ENCODE data around the gene TSSC4.

Gene TSSC4

DNA sequence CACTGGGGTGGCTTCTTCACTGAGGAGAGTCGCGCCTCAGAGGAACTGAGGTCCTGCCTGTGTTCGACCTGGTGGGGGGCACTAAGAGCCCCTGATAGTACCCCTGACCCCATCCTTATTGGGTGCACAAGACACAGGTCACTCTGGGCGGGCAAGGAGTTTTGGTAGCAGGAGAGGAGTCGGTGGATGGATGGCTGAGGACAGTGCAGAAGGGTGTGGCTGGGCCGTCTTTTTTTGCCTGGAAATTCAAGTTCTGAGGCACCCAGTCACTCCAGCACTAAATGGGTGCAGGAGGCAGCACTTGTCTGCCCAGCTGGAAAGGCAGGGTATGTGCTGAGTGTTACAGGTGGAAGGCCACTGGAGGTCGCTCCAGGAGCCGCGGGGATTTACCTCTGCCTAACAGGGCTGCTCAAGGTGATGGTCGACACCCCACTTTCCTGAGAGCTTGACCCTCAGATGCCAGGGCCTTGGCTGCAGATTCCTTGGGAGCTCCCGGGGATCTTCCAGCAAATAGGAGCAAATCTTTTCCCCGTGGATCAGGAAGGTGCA lies 960 bp downstream of the TSSC4 start:
- no peak for DNase-seq (ENCODE audit: low read depth)

GRCh38 chr11:2402106-2402505 lies 1.6 kb downstream of the TSSC4 start:
- no peak for DNase-seq (ENCODE audit: low read depth)

GRCh38 chr11:2402890-2403645 lies 2.5 kb downstream of the TSSC4 start:
- no peak for DNase-seq (ENCODE audit: low read depth)

DNA sequence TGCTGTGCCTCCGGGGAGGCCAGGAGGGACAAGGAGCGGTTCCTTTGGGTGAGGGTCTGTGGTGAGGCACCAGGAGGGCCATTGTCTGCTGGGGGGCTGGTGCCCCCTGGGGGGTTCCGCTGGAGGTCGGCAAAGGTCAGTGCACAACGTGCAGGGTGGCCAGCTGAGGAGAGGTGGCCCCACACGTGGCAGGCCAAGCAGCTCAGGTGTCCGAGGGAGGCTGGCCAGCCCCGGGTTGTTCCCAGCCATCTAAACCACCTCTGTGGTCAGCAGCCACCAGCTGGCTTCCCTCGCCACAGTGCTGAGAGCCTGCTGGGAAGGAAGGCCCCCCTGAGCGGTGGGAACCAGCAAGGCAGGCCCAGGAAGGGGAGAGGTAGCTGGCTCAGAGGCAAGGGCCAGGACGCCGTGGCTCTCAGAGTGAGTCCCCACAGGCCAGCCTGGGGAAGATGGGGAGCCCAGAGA lies 4.2 kb downstream of the TSSC4 start:
- no peak for DNase-seq (ENCODE audit: low read depth)

- DNase-seq (ENCODE audit: low read depth): no peak
Measured at GRCh38 chr11:2406451-2406850, 5.9 kb downstream of the TSSC4 start.

GRCh38 chr11:2406878-2407410 lies 6.4 kb downstream of the TSSC4 start:
- DNase-seq (ENCODE audit: low read depth): no peak

GRCh38 chr11:2408671-2409070 lies 8.1 kb downstream of the TSSC4 start:
- no peak for DNase-seq (ENCODE audit: low read depth)

- DNase-seq (ENCODE audit: low read depth): no peak
Measured at GRCh38 chr11:2409126-2409525, 8.6 kb downstream of the TSSC4 start.

- no peak for DNase-seq (ENCODE audit: low read depth)
Measured at GRCh38 chr11:2409611-2410468, 9.3 kb downstream of the TSSC4 start.

DNA sequence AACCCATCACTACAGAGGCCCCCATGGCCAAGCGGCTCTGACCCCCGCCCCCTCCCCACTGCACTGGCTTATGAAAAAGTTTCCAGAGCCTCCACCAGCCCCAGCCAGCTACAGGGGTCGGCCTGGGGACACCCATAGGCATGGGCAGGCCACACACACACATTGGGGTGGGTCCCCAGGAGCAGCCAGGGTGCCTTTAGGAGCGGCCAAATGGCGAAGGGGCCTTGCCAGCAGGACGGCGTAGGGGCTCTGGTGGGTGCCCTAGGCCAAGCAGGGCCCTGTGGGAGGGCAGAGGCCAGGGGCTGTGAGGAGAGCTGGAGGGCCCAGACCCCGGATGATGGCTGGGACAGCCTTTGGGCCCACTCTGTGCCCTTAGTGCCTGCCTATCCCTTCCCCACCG lies 10.1 kb downstream of the TSSC4 start:
- DNase-seq (ENCODE audit: low read depth): no peak

- DNase-seq (ENCODE audit: low read depth): no peak
Measured at GRCh38 chr11:2411446-2412305, 11.1 kb downstream of the TSSC4 start.

GRCh38 chr11:2412323-2412722 lies 11.8 kb downstream of the TSSC4 start:
- DNase-seq (ENCODE audit: low read depth): no peak

DNA sequence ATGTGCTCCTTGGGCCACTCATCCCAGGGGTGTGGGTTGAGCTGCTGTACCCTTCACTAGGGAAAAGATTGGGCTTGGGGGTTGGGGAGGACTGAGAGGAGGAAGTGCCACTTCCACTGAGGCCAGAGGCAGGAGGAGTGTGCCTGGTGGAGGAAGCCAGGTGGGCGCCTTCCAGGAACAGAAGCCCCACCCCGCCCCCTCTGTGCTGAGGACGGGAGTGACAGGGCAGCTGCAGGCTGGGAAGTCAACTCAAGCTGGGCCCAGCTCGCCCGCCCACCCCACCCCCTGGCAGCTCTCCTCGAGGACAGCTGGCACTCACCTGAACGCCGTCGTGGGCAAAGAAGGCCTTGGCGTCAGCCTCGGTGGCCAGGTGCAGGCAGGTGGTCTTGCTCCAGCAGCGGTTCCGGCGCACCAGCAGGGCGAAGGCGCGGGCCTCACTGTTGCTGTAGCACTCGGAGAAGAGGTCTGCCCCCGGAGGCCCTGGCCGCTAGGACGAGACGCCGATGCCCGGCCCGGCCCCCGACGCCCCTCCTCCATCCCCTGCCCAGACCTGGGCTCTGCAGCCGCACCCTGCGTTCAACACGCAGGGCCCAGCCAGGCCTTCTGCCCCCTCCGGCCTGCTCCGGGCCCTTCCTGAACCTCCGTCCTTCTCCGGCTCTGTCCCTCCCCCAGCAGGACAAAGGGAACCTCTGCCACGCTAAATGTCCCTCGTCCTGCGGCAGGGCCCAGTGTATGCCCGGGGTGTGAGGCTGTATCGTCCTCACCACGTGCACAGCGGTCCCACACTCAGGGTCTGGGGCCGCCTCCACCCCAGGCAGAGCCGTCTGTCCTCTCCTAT lies 13.4 kb downstream of the TSSC4 start:
- DNase-seq (ENCODE audit: low read depth): no peak

- no peak for DNase-seq (ENCODE audit: low read depth)
Measured at GRCh38 chr11:2414616-2415015, 14.1 kb downstream of the TSSC4 start.

DNA sequence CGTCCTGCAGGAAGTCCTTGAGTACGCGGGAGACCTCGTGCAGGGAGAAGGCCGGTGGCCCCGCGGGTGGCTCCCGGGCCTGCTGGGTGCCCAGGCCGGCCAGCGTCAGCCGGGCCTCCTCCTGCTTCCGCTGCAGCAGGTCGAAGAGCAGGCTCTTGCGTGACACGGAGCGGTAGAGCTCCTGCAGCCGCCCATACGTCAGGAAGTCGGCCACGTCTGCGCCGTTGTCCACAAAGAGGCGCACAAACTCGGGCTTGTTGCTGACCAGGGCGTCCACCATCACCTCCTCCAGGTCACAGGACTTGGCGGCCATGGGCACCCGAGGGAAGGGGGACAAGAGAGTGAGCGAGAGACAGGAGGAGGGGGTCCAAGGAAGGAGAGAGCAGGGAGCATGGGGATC lies 14.6 kb downstream of the TSSC4 start:
- no peak for DNase-seq (ENCODE audit: low read depth)

- no peak for DNase-seq (ENCODE audit: low read depth)
Measured at GRCh38 chr11:2415601-2416380, 15.2 kb downstream of the TSSC4 start.

DNA sequence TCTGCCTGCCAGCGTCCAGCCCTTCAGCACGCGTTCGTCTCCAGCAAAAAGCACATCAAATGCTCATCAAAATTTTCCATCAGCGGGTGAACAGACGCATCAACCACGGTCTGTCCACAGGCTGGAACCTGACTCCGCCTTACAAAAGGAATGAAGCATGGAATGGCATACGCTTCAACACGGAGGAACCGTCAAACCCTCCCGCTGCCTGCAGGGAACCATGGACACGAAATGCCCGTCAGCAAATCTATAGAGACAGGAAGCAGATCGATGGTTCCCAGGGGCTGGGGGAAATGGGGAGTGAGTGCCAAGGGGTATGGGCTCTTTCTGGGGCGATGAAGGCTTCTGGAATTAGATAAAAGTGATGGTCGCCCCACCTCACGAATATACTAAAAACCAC lies 16.2 kb downstream of the TSSC4 start:
- DNase-seq (ENCODE audit: low read depth): no peak

DNA sequence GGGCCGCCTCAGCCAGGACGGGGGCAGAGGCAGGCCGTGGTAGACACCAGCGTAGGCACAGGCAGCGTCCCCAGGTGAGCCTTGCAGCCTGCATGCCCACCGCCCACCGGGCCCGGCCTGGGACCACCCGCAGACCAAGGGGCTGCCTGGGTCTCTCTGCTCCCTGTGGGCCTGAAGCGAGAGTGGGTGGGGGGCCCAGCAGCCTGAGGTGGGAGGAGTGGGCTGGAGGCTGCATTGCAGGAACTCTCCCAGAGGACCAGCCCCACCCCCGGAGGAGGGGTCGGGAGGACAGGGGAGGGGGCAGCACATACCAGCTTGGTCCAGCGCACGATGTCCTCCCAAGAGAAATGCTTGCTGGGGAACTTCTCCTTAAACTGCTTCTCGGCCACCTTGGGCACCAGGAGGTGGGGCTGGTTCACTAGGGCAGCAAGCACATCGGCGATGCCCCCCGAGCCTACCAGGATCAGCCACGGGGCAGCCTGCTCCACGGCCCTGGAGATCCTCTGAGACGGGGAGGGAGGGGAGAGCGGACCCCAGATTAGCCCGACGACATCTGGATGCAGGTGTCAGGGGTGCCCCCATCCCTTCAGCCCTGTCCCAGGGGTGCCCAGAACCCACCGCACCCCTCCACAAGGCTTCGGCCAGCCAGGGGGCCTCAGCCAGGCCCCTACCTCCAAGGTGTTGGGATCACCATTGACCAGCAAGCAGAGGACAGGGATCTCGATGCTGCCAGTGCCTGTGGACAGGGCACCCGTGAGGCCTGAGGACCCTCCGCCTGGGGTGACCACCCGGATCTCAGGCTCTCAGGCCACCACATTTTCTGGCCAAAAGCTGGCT lies 17.5 kb downstream of the TSSC4 start:
- DNase-seq (ENCODE audit: low read depth): no peak

GRCh38 chr11:2418693-2419360 lies 18.3 kb downstream of the TSSC4 start:
- DNase-seq (ENCODE audit: low read depth): no peak
